Loucy (cell line): ENCODE data around the gene XIRP2.

Experiments used
- H2AFZ ChIP-seq: fragments of 200-600 bp; sonication (generic); 2 replicates; pipeline ENCODE4 v1.6.0; 2016; ENCODE audit warnings: antibody characterized with exemption, mild to moderate bottlenecking, low read length, moderate library complexity
- H3F3A ChIP-seq: fragments of 200-600 bp; 2 replicates; pipeline ENCODE4 v1.6.0; 2016; ENCODE audit warnings: antibody characterized with exemption, low read depth, mild to moderate bottlenecking
- H3K27me3 ChIP-seq: fragments of 200-600 bp; sonication (generic); 2 replicates; pipeline ENCODE4 v1.6.1; 2014; ENCODE audit warnings: low read length, mild to moderate bottlenecking; ENCODE audit not compliant: insufficient read depth, poor library complexity, severe bottlenecking
- H3K36me3 ChIP-seq: fragments of 200-600 bp; sonication (generic); 2 replicates; pipeline ENCODE4 v1.6.1; 2016; ENCODE audit warnings: low read length; ENCODE audit not compliant: insufficient read depth
- H3K4me1 ChIP-seq: fragments of 200-600 bp; sonication (generic); 2 replicates; pipeline ENCODE4 v1.5.1; 2014; ENCODE audit warnings: low read length, mild to moderate bottlenecking; ENCODE audit not compliant: insufficient read depth, poor library complexity, severe bottlenecking
- H3K4me2 ChIP-seq: fragments of 200-600 bp; sonication (generic); 2 replicates; pipeline ENCODE4 v1.6.0; 2014; ENCODE audit warnings: antibody characterized with exemption, low read length, low read depth, mild to moderate bottlenecking; ENCODE audit not compliant: poor library complexity, severe bottlenecking
- H3K4me3 ChIP-seq: fragments of 200-600 bp; sonication (generic); 2 replicates; pipeline ENCODE4 v1.5.1; 2014; ENCODE audit warnings: low read length, mild to moderate bottlenecking, mixed read lengths; ENCODE audit not compliant: poor library complexity, severe bottlenecking
- H3K79me2 ChIP-seq: fragments of 200-600 bp; sonication (generic); 2 replicates; pipeline ENCODE4 v1.6.1; 2014; ENCODE audit warnings: low read length; ENCODE audit not compliant: insufficient read depth
- H3K9ac ChIP-seq: fragments of 200-600 bp; sonication (generic); 2 replicates; pipeline ENCODE4 v1.6.0; 2014; ENCODE audit warnings: mild to moderate bottlenecking, low read depth, low read length, moderate library complexity; ENCODE audit not compliant: poor library complexity, severe bottlenecking
- H3K9me2 ChIP-seq: fragments of 200-600 bp; sonication (generic); replicated peaks from 2 replicates; pipeline ENCODE4 v1.6.1; 2016; ENCODE audit warnings: low read depth, low read length, mixed read lengths
- H3K9me3 ChIP-seq: fragments of 200-600 bp; sonication (generic); 2 replicates; pipeline ENCODE4 v1.6.1; 2014; ENCODE audit warnings: mild to moderate bottlenecking, antibody characterized with exemption, low read length, low read depth; ENCODE audit not compliant: insufficient read depth
- H4K20me1 ChIP-seq: fragments of 200-600 bp; sonication (generic); 2 replicates; pipeline ENCODE4 v1.6.0; 2014; ENCODE audit warnings: antibody characterized with exemption, low read length, mild to moderate bottlenecking; ENCODE audit not compliant: insufficient read depth, poor library complexity, severe bottlenecking
- CTCF ChIP-seq: fragments of 200-600 bp; sonication (generic); conservative IDR thresholded peaks from 2 replicates; pipeline ENCODE4 v1.5.1; 2014; ENCODE audit warnings: mild to moderate bottlenecking, antibody characterized with exemption, low read length
- EZH2phosphoT487 ChIP-seq: fragments of 200-600 bp; IDR thresholded peaks from 2 replicates; pipeline ENCODE4 v1.6.1; 2018; ENCODE audit warnings: antibody characterized with exemption, mild to moderate bottlenecking, moderate library complexity, borderline replicate concordance

The XIRP2 gene

GRCh38 chr2:166916987-166917386 lies 28.7 kb downstream of the XIRP2 start:
- Histone ChIP-seq H3F3A (no peaks in the 10 kb centered on the region), H3K36me3 (no peaks in the 10 kb centered on the region), H2AFZ (no peak overlapping the region), H3K27me3 (no peaks in the 10 kb centered on the region), H3K9me3 (no peaks in the 10 kb centered on the region), H3K9me2 (no peaks in the 10 kb centered on the region), H3K4me3 (no peak overlapping the region), H4K20me1 (no peaks in the 10 kb centered on the region), H3K4me2 (no peak overlapping the region), H3K79me2 (no peaks in the 10 kb centered on the region), H3K9ac (no peak overlapping the region), H3K4me1 (peaks cover 7% of the 10 kb centered on the region)
- TF ChIP-seq CTCF (no peak), EZH2phosphoT487 (no peak)

GRCh38 chr2:166917415-166917814 lies 29.1 kb downstream of the XIRP2 start:
- H3K4me2 ChIP-seq = no peak overlapping the region

GRCh38 chr2:166921261-166921896 lies 33.1 kb downstream of the XIRP2 start:
- Histone ChIP-seq H3K36me3 (no peaks in the 10 kb centered on the region), H4K20me1 (no peaks in the 10 kb centered on the region), H3F3A (no peaks in the 10 kb centered on the region), H3K79me2 (no peaks in the 10 kb centered on the region), H3K9me3 (no peaks in the 10 kb centered on the region), H3K4me3 (no peak overlapping the region), H2AFZ (no peak overlapping the region), H3K4me1 (peaks cover 7% of the 10 kb centered on the region), H3K27me3 (no peaks in the 10 kb centered on the region), H3K4me2 (no peak overlapping the region), H3K9ac (no peak overlapping the region), H3K9me2 (no peaks in the 10 kb centered on the region)
- TF ChIP-seq EZH2phosphoT487 (no peak), CTCF (no peak)

More at GRCh38 chr2:166917415-166917814, 29.1 kb downstream of the XIRP2 start:
- Histone ChIP-seq H3K4me1 (peaks cover 7% of the 10 kb centered on the region), H3K79me2 (no peaks in the 10 kb centered on the region), H3K36me3 (no peaks in the 10 kb centered on the region), H3K9me3 (no peaks in the 10 kb centered on the region), H3K9ac (no peak overlapping the region), H3F3A (no peaks in the 10 kb centered on the region), H3K9me2 (no peaks in the 10 kb centered on the region), H4K20me1 (no peaks in the 10 kb centered on the region), H3K27me3 (no peaks in the 10 kb centered on the region), H2AFZ (no peak overlapping the region), H3K4me3 (no peak overlapping the region)
- TF ChIP-seq CTCF (no peak), EZH2phosphoT487 (no peak)
